Mesenchymal stem cell (in vitro differentiated cells and primary cell): ENCODE measurements around the gene EGLN1.

Experiments used
- DNase-seq: peaks from one replicate; pipeline ENCODE4 v3.0.0-alpha.2; 2013
- H2AFZ ChIP-seq: one replicate; pipeline ENCODE4 v1.6.1; 2013; ENCODE audit warnings: low read depth, mild to moderate bottlenecking, control low read depth, inconsistent platforms, low read length, moderate library complexity
- H2AK5ac ChIP-seq: 2 replicates; pipeline ENCODE4 v1.6.1; 2013; ENCODE audit warnings: low read length, moderate library complexity, mild to moderate bottlenecking, inconsistent platforms; ENCODE audit not compliant: severe bottlenecking
- H2BK120ac ChIP-seq: one replicate; pipeline ENCODE4 v1.6.1; 2013; ENCODE audit warnings: low read depth, mild to moderate bottlenecking, inconsistent platforms, low read length, moderate library complexity
- H2BK12ac ChIP-seq, 2 experiments: one replicate each; pipeline ENCODE4 v1.6.1; 2013; ENCODE audit warnings: inconsistent platforms in 2 of 2, low read length in 2 of 2, mild to moderate bottlenecking in 2 of 2, moderate library complexity in 2 of 2, control low read depth in 1 of 2
- H2BK15ac ChIP-seq: one replicate; pipeline ENCODE4 v1.6.1; 2013; ENCODE audit warnings: mild to moderate bottlenecking, low read depth, inconsistent platforms; ENCODE audit not compliant: poor library complexity, severe bottlenecking
- H2BK5ac ChIP-seq: 2 replicates; pipeline ENCODE4 v1.6.1; 2013; ENCODE audit warnings: low read depth, mild to moderate bottlenecking, low read length, control low read depth, inconsistent platforms; ENCODE audit not compliant: poor library complexity, severe bottlenecking
- H3K14ac ChIP-seq, 2 experiments: one replicate each; pipeline ENCODE4 v1.6.1; 2013; ENCODE audit warnings: inconsistent platforms in 2 of 2, low read length in 2 of 2, control low read depth in 1 of 2, mild to moderate bottlenecking in 1 of 2, moderate library complexity in 1 of 2
- H3K18ac ChIP-seq, 2 experiments: one replicate each; pipeline ENCODE4 v1.6.1; 2013; ENCODE audit warnings: inconsistent platforms in 2 of 2, low read length in 2 of 2, control low read depth in 1 of 2, low read depth in 1 of 2, mild to moderate bottlenecking in 1 of 2
- H3K23ac ChIP-seq, 2 experiments: one replicate each; pipeline ENCODE4 v1.6.1; 2013; ENCODE audit warnings: inconsistent platforms in 2 of 2, low read length in 2 of 2, mild to moderate bottlenecking in 2 of 2, moderate library complexity in 2 of 2, control low read depth in 1 of 2
- H3K27ac ChIP-seq: 2 replicates; pipeline ENCODE4 v1.5.1; 2013; ENCODE audit warnings: mild to moderate bottlenecking, moderate library complexity, low read length, control low read depth, inconsistent platforms; ENCODE audit not compliant: poor library complexity, severe bottlenecking
- H3K27me3 ChIP-seq, 2 experiments: 2 replicates each; pipeline versions ENCODE4 v1.6.1 to v1.7.0; 2013; ENCODE audit warnings: low read length in 2 of 2, mild to moderate bottlenecking in 2 of 2, moderate library complexity in 2 of 2, control low read depth in 1 of 2, inconsistent platforms in 1 of 2; ENCODE audit not compliant: control insufficient read depth in 1 of 2, insufficient read depth in 1 of 2
- H3K36me3 ChIP-seq, 2 experiments: 2 replicates each; pipeline versions ENCODE4 v1.6.1 to v1.7.0; 2013; ENCODE audit warnings: low read length in 2 of 2, control low read depth in 1 of 2, inconsistent platforms in 1 of 2, low read depth in 1 of 2, mild to moderate bottlenecking in 1 of 2; ENCODE audit not compliant: insufficient read depth in 2 of 2, control insufficient read depth in 1 of 2
- H3K4ac ChIP-seq, 2 experiments: one replicate each; pipeline ENCODE4 v1.6.1; 2013; ENCODE audit warnings: inconsistent platforms in 2 of 2, low read length in 2 of 2, mild to moderate bottlenecking in 2 of 2, moderate library complexity in 2 of 2, control low read depth in 1 of 2, low read depth in 1 of 2
- H3K4me1 ChIP-seq: 2 replicates; pipeline ENCODE4 v1.6.1; 2013; ENCODE audit warnings: low read depth, low read length, control low read depth; ENCODE audit not compliant: control insufficient read depth, insufficient read depth
- H3K4me2 ChIP-seq: 2 replicates; pipeline ENCODE4 v1.6.1; 2013; ENCODE audit warnings: low read length, mild to moderate bottlenecking, inconsistent platforms; ENCODE audit not compliant: poor library complexity, severe bottlenecking
- H3K4me3 ChIP-seq, 2 experiments: 2 replicates each; pipeline versions ENCODE4 v1.5.1 to v1.7.0; 2013; ENCODE audit warnings: low read length in 2 of 2, mild to moderate bottlenecking in 2 of 2, control low read depth in 1 of 2, low read depth in 1 of 2; ENCODE audit not compliant: insufficient read depth in 1 of 2
- H3K79me1 ChIP-seq: replicated peaks from 2 replicates; pipeline ENCODE4 v1.6.1; 2013; ENCODE audit warnings: mild to moderate bottlenecking, control low read depth, low read length, inconsistent platforms; ENCODE audit not compliant: poor library complexity, severe bottlenecking
- H3K9ac ChIP-seq: 2 replicates; pipeline ENCODE4 v1.7.0; 2013; ENCODE audit warnings: mild to moderate bottlenecking, low read length, moderate library complexity
- H3K9me3 ChIP-seq: 2 replicates; pipeline ENCODE4 v1.7.0; 2013; ENCODE audit warnings: mild to moderate bottlenecking, low read length; ENCODE audit not compliant: control insufficient read depth
- H4K8ac ChIP-seq: one replicate; pipeline ENCODE4 v1.6.1; 2013; ENCODE audit warnings: inconsistent platforms, mild to moderate bottlenecking, low read length, moderate library complexity
- H4K91ac ChIP-seq: one replicate; pipeline ENCODE4 v1.6.1; 2013; ENCODE audit warnings: mild to moderate bottlenecking, low read length, inconsistent platforms
- WGBS: methylation state at CpG from one replicate; pipeline ENCODE4 v1.1.7; 2013; ENCODE audit warnings: mixed read lengths; 5-methylcytosine and 5-hydroxymethylcytosine counted together

Gene EGLN1

GRCh38 chr1:231332761-231333160, 89.3 kb downstream of the EGLN1 start:
- H2BK15ac ChIP-seq: no peak overlapping the region
- H3K27ac ChIP-seq: no peak overlapping the region
- H3K9me3 ChIP-seq: no peaks in the 10 kb centered on the region
- no peak overlapping the region for H2BK120ac ChIP-seq
- H3K4me2 ChIP-seq: no peak overlapping the region
- H3K4ac ChIP-seq: no peak overlapping the region
- no peak overlapping the region for H2AK5ac ChIP-seq
- peaks cover 6% of the 10 kb centered on the region for H3K79me1 ChIP-seq
- H4K91ac ChIP-seq: no peak overlapping the region
- H3K18ac ChIP-seq: no peak overlapping the region
- DNase-seq: no peak
- peaks cover 0 to 42% of the 10 kb centered on the region in 2 experiments for H3K36me3 ChIP-seq
- peak overlapping the region in 1 of 2 experiments; percentile 99 for H3K4me3 ChIP-seq
- no peak overlapping the region for H2BK5ac ChIP-seq
- peak overlapping the region; percentile 96 for H3K9ac ChIP-seq
- no peaks in the 10 kb centered on the region for H3K27me3 ChIP-seq
- H2AFZ ChIP-seq: no peak overlapping the region
- no CpG with 5 or more reads among the region's 1 CpG for WGBS
- H2BK12ac ChIP-seq: no peak overlapping the region
- no peak overlapping the region for H3K23ac ChIP-seq
- no peak overlapping the region for H4K8ac ChIP-seq
- no peak overlapping the region for H3K14ac ChIP-seq
- H3K4me1 ChIP-seq: peaks cover 13% of the 10 kb centered on the region

GRCh38 chr1:231329483-231329882, 92.6 kb downstream of the EGLN1 start:
- Histone ChIP-seq H2BK120ac (no peak overlapping the region), H3K9me3 (no peaks in the 10 kb centered on the region), H3K14ac (no peak overlapping the region), H3K79me1 (peaks cover 6% of the 10 kb centered on the region), H2BK12ac (no peak overlapping the region), H3K27me3 (no peaks in the 10 kb centered on the region), H3K9ac (no peak overlapping the region), H3K36me3 (peaks cover 0 to 29% of the 10 kb centered on the region in 2 experiments), H2BK5ac (no peak overlapping the region), H3K4me2 (no peak overlapping the region), H3K4ac (no peak overlapping the region), H4K8ac (no peak overlapping the region), H3K27ac (no peak overlapping the region), H2AK5ac (no peak overlapping the region), H3K23ac (no peak overlapping the region), H2BK15ac (no peak overlapping the region), H3K4me1 (no peaks in the 10 kb centered on the region), H2AFZ (no peak overlapping the region), H3K4me3 (no peak overlapping the region), H4K91ac (no peak overlapping the region), H3K18ac (no peak overlapping the region)
- no peak for DNase-seq
- WGBS: 100% methylated on average over 6 of the region's 7 CpGs

- H2AFZ ChIP-seq: no peak overlapping the region
- no peaks in the 10 kb centered on the region for H3K9me3 ChIP-seq
- H4K8ac ChIP-seq: no peak overlapping the region
- H2BK12ac ChIP-seq: no peak overlapping the region
- H3K23ac ChIP-seq: no peak overlapping the region
- H3K4me3 ChIP-seq: no peak overlapping the region
- no peak overlapping the region for H3K18ac ChIP-seq
- H3K27ac ChIP-seq: no peak overlapping the region
- peaks cover 6% of the 10 kb centered on the region for H3K79me1 ChIP-seq
- WGBS: 84% methylated on average over 2 of the region's 5 CpGs
- no peak overlapping the region for H2BK15ac ChIP-seq
- H3K4ac ChIP-seq: no peak overlapping the region
- no peak overlapping the region for H3K14ac ChIP-seq
- no peaks in the 10 kb centered on the region for H3K4me1 ChIP-seq
- H2AK5ac ChIP-seq: no peak overlapping the region
- H4K91ac ChIP-seq: no peak overlapping the region
- no peak for DNase-seq
- no peak overlapping the region for H2BK5ac ChIP-seq
- H3K9ac ChIP-seq: no peak overlapping the region
- peaks cover 0 to 13% of the 10 kb centered on the region in 2 experiments for H3K36me3 ChIP-seq
- no peaks in the 10 kb centered on the region for H3K27me3 ChIP-seq
- no peak overlapping the region for H2BK120ac ChIP-seq
- no peak overlapping the region for H3K4me2 ChIP-seq
Observed at GRCh38 chr1:231327617-231328016, 94.5 kb downstream of the EGLN1 start.

- no peak overlapping the region for H2BK5ac ChIP-seq
- H3K79me1 ChIP-seq: peaks cover 4% of the 10 kb centered on the region
- WGBS: 100% methylated on average over 1 of the region's 1 CpG
- H3K14ac ChIP-seq: no peak overlapping the region
- H2BK15ac ChIP-seq: no peak overlapping the region
- no peaks in the 10 kb centered on the region for H3K9me3 ChIP-seq
- no peak overlapping the region for H2AK5ac ChIP-seq
- H3K4me3 ChIP-seq: no peak overlapping the region
- no peaks in the 10 kb centered on the region for H3K27me3 ChIP-seq
- no peak overlapping the region for H3K23ac ChIP-seq
- H3K36me3 ChIP-seq: peaks cover 0 to 5% of the 10 kb centered on the region in 2 experiments
- H2AFZ ChIP-seq: no peak overlapping the region
- H4K91ac ChIP-seq: no peak overlapping the region
- H3K4ac ChIP-seq: no peak overlapping the region
- H3K4me2 ChIP-seq: no peak overlapping the region
- no peak overlapping the region for H3K18ac ChIP-seq
- H3K27ac ChIP-seq: no peak overlapping the region
- H4K8ac ChIP-seq: no peak overlapping the region
- H3K4me1 ChIP-seq: no peaks in the 10 kb centered on the region
- no peak for DNase-seq
- no peak overlapping the region for H3K9ac ChIP-seq
- no peak overlapping the region for H2BK12ac ChIP-seq
- H2BK120ac ChIP-seq: no peak overlapping the region
Observed at GRCh38 chr1:231326248-231326647, 95.8 kb downstream of the EGLN1 start.
